Middle frontal gyrus (tissue), 1 donor: ENCODE data around the gene FCER2.
A peak's percentile ranks its signal among the peaks of the same experiment; 100 is the strongest.

ENCODE experiments used
- DNase-seq: peaks from one replicate; pipeline ENCODE4 v3.0.0-alpha.2; 2015; ENCODE audit warnings: low spot score; ENCODE audit errors: extremely low spot score

Gene FCER2

GRCh38 chr19:7678971-7679751 lies 22.8 kb downstream of the FCER2 start:
- no peak for DNase-seq

GRCh38 chr19:7677669-7678311 lies 24.1 kb downstream of the FCER2 start:
- no peak for DNase-seq

GRCh38 chr19:7676854-7677253 lies 25.1 kb downstream of the FCER2 start, which contains the start of gene MCEMP1:
Gene MCEMP1 (plus strand): TSS chr19:7677090. CDS start chr19:7677121, 31 bp downstream.
- DNase-seq, result no peak

- DNase-seq, result no peak
Observed at GRCh38 chr19:7676376-7676775, 25.6 kb downstream of the FCER2 start.

- DNase-seq, result no peak
Observed at GRCh38 chr19:7674010-7675005, 27.6 kb downstream of the FCER2 start.

- DNase-seq, result no peak
Observed at GRCh38 chr19:7672522-7672921, 29.4 kb downstream of the FCER2 start.

- no peak for DNase-seq
Observed at GRCh38 chr19:7670790-7671189, 31.1 kb downstream of the FCER2 start.

GRCh38 chr19:7670150-7670783 lies 31.7 kb downstream of the FCER2 start:
- DNase-seq, result no peak

GRCh38 chr19:7669641-7670040 lies 32.3 kb downstream of the FCER2 start:
- DNase-seq, result no peak

GRCh38 chr19:7668842-7669241 lies 33.1 kb downstream of the FCER2 start, which contains the start of gene RETN:
Gene RETN (plus strand): TSS chr19:7669049. CDS start chr19:7669327, 278 bp downstream.
- no peak for DNase-seq

GRCh38 chr19:7665076-7665475 lies 36.9 kb downstream of the FCER2 start:
- DNase-seq, result peak; percentile 44

GRCh38 chr19:7663706-7664105 lies 38.2 kb downstream of the FCER2 start:
- DNase-seq, result no peak

GRCh38 chr19:7662657-7663056 lies 39.3 kb downstream of the FCER2 start:
- DNase-seq, result no peak

- DNase-seq, result no peak
Observed at GRCh38 chr19:7661744-7662538, 40.0 kb downstream of the FCER2 start.

- no peak for DNase-seq
Observed at GRCh38 chr19:7658219-7658686, 43.7 kb downstream of the FCER2 start.

- no peak for DNase-seq
Observed at GRCh38 chr19:7657131-7657751, 44.7 kb downstream of the FCER2 start.

- DNase-seq, result no peak
Observed at GRCh38 chr19:7655581-7655980, 46.4 kb downstream of the FCER2 start.

GRCh38 chr19:7654401-7654800 lies 47.5 kb downstream of the FCER2 start:
- no peak for DNase-seq

- peak; percentile 34 for DNase-seq
Observed at GRCh38 chr19:7652061-7652641, 49.8 kb downstream of the FCER2 start.
